PC-3 (cell line): ENCODE data around the gene SFMBT2. TPM values are rescaled to one million over a fixed set of nuclear protein-coding genes. Genes with fewer than 3 reads are reported as not detected.
"Not testable (repeated sequence)": the region's sequence is repeated elsewhere in the genome, so short reads cannot be mapped to it uniquely, and the experiment has no call there.

Experiments
- ATAC-seq: fragments of 200-7000 bp; cut with Tn5 transposase; 2 replicates; pipeline ENCODE4 v1.9.1; 2020; ENCODE audit warnings: mild to moderate bottlenecking, moderate library complexity
- BruUV-seq: library from RNA; stranded (reverse); fragments of 400-500 nt; replicated peaks from 2 replicates; lab custom pipeline; 2021; lab: Mats Ljungman, UMichigan
- CTCF ChIA-PET: fragments of 300-600 bp; sonication (Branson Sonifier 250); formaldehyde crosslinking; loops from one replicate; lab custom pipeline; 2022; ENCODE audit warnings: antibody characterized with exemption; lab: Charles Lee
- POLR2A ChIA-PET: fragments of 300-600 bp; sonication (Branson Sonifier 250); formaldehyde crosslinking; loops from one replicate; lab custom pipeline; 2022; ENCODE audit warnings: antibody characterized with exemption; ENCODE audit not compliant: unreplicated experiment; lab: Charles Lee
- DNase-seq: peaks from one replicate; pipeline ENCODE4 v3.0.0-alpha.2; 2015
- H2AFZ ChIP-seq: fragments of 300-600 bp; sonication (generic); 2 replicates; pipeline ENCODE4 v1.6.0; 2016; ENCODE audit warnings: antibody characterized with exemption, low read length
- H3F3A ChIP-seq: fragments of 300-600 bp; sonication (generic); one replicate; pipeline ENCODE4 v1.6.0; 2017; ENCODE audit warnings: antibody characterized with exemption, low read length, control low read depth, mild to moderate bottlenecking; ENCODE audit not compliant: unreplicated experiment
- H3K27ac ChIP-seq: fragments of 300-600 bp; sonication (generic); 2 replicates; pipeline ENCODE4 v1.5.1; 2016; ENCODE audit warnings: mild to moderate bottlenecking, low read length
- H3K27me3 ChIP-seq: fragments of 300-600 bp; sonication (generic); 2 replicates; pipeline ENCODE4 v1.6.1; 2016; ENCODE audit warnings: low read length, mixed read lengths
- H3K36me3 ChIP-seq: fragments of 300-600 bp; sonication (generic); 2 replicates; pipeline ENCODE4 v1.6.1; 2016; ENCODE audit warnings: low read depth, mixed run types, low read length, mixed read lengths
- H3K4me1 ChIP-seq: fragments of 300-600 bp; sonication (generic); 2 replicates; pipeline ENCODE4 v1.5.1; 2016; ENCODE audit warnings: low read length; ENCODE audit not compliant: insufficient read depth
- H3K4me2 ChIP-seq: fragments of 300-600 bp; sonication (generic); 2 replicates; pipeline ENCODE4 v1.6.0; 2016; ENCODE audit warnings: low read length
- H3K4me3 ChIP-seq: fragments of 300-600 bp; sonication (generic); 2 replicates; pipeline ENCODE4 v1.5.1; 2016; ENCODE audit warnings: mild to moderate bottlenecking, low read length, mixed read lengths
- H3K79me2 ChIP-seq: fragments of 300-600 bp; sonication (generic); 2 replicates; pipeline ENCODE4 v1.6.1; 2017; ENCODE audit warnings: low read length, mixed read lengths
- H3K9ac ChIP-seq: fragments of 300-600 bp; sonication (generic); 2 replicates; pipeline ENCODE4 v1.6.0; 2016; ENCODE audit warnings: mild to moderate bottlenecking, low read length
- H3K9me2 ChIP-seq: fragments of 300-600 bp; sonication (generic); replicated peaks from 2 replicates; pipeline ENCODE4 v1.6.1; 2016; ENCODE audit warnings: mixed run types, low read length, mixed read lengths
- H3K9me3 ChIP-seq: fragments of 300-600 bp; sonication (generic); 2 replicates; pipeline ENCODE4 v1.6.1; 2016; ENCODE audit warnings: low read length, mixed read lengths
- H4K20me1 ChIP-seq: fragments of 300-600 bp; sonication (generic); 2 replicates; pipeline ENCODE4 v1.6.1; 2016; ENCODE audit warnings: low read length, mixed read lengths
- EZH2 ChIP-seq: fragments of 300-600 bp; sonication (generic); IDR thresholded peaks from one replicate; pipeline ENCODE4 v1.6.1; 2017; ENCODE audit warnings: antibody characterized with exemption, mild to moderate bottlenecking, low read length; ENCODE audit not compliant: unreplicated experiment
- EZH2phosphoT487 ChIP-seq: fragments of 300-600 bp; sonication (generic); IDR thresholded peaks from 2 replicates; pipeline ENCODE4 v1.6.1; 2018; ENCODE audit warnings: mild to moderate bottlenecking, antibody characterized with exemption, low read length, borderline replicate concordance
- intact Hi-C: fragments of 100-400 bp; cut with micrococcal nuclease; formaldehyde crosslinking; loops from 2 replicates; pipeline ENCODE4 v1.9.0; 2023
- total RNA-seq: library from RNA; depleted of rRNA; stranded (reverse); fragments of >200 nt; gene quantifications from 2 replicates; pipeline ENCODE4 v1.2.3, GENCODE V29; 2014
- TF ChIP-seq, protein P1 (sequence below): fragments of 300-600 bp; sonication (generic); conservative IDR thresholded peaks from 2 replicates; pipeline ENCODE4 v1.5.1; 2017; ENCODE audit warnings: antibody characterized with exemption, low read depth, mild to moderate bottlenecking, low read length

The SFMBT2 gene
- total RNA-seq, 1 experiment from 2014 or later = 1.9 TPM

DNA sequence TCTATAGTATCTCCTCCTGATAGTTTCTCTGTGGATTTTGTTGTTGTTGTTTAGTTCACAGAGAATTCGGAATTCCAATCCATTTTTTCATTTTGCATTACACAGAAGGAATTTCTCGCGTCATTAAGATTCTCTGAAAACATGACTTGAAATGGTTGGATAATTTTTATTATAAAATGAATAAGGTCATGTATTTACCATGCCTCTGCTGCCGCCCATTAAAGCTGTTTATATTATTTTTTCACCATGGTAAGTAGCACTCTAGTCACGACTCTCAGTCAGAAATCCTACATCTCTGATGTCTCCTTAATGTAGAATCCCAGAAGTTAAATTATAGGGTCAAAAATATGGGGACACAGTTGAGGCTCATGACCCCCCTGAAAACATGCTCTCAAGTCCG, 19.1 kb downstream of the SFMBT2 start:
- H3K27ac ChIP-seq = no peak overlapping the region
- BruUV-seq = no TSS peak
- H3K9me2 ChIP-seq = no peaks in the 10 kb centered on the region
- ChIA-PET POLR2A (no interaction called here), CTCF (no interaction called here)
- H3K79me2 ChIP-seq = no peaks in the 10 kb centered on the region
- H3K4me1 ChIP-seq = no peaks in the 10 kb centered on the region
- no peaks in the 10 kb centered on the region for H4K20me1 ChIP-seq
- TF ChIP-seq EZH2phosphoT487 = no peak
- TF ChIP-seq, protein P1, sequence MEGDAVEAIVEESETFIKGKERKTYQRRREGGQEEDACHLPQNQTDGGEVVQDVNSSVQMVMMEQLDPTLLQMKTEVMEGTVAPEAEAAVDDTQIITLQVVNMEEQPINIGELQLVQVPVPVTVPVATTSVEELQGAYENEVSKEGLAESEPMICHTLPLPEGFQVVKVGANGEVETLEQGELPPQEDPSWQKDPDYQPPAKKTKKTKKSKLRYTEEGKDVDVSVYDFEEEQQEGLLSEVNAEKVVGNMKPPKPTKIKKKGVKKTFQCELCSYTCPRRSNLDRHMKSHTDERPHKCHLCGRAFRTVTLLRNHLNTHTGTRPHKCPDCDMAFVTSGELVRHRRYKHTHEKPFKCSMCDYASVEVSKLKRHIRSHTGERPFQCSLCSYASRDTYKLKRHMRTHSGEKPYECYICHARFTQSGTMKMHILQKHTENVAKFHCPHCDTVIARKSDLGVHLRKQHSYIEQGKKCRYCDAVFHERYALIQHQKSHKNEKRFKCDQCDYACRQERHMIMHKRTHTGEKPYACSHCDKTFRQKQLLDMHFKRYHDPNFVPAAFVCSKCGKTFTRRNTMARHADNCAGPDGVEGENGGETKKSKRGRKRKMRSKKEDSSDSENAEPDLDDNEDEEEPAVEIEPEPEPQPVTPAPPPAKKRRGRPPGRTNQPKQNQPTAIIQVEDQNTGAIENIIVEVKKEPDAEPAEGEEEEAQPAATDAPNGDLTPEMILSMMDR = no peak
- no peak for TF ChIP-seq EZH2
- ATAC-seq (no peak), DNase-seq (no peak)
- H3K27me3 ChIP-seq = no peaks in the 10 kb centered on the region
- H2AFZ ChIP-seq = no peak overlapping the region
- intact Hi-C loops = no loop called here
- no peaks in the 10 kb centered on the region for H3K36me3 ChIP-seq
- H3K9ac ChIP-seq = no peak overlapping the region
- H3K4me2 ChIP-seq = no peak overlapping the region
- no peaks in the 10 kb centered on the region for H3F3A ChIP-seq
- H3K4me3 ChIP-seq = no peak overlapping the region
- no peaks in the 10 kb centered on the region for H3K9me3 ChIP-seq

GRCh38 chr10:7390689-7391110, 20.1 kb downstream of the SFMBT2 start:
- H3K27me3 ChIP-seq, DNase-seq, H3K9me3 ChIP-seq, H3F3A ChIP-seq, CTCF ChIA-PET, H4K20me1 ChIP-seq, H3K4me1 ChIP-seq, H3K4me3 ChIP-seq, H3K79me2 ChIP-seq, H3K36me3 ChIP-seq, H2AFZ ChIP-seq, H3K9me2 ChIP-seq, H3K9ac ChIP-seq, H3K27ac ChIP-seq, BruUV-seq, H3K4me2 ChIP-seq, ATAC-seq, POLR2A ChIA-PET, intact Hi-C loops: not testable (repeated sequence)

- TF ChIP-seq EZH2 (no peak), EZH2phosphoT487 (no peak)
- TF ChIP-seq, protein P1 = no peak
- H3K9me3 ChIP-seq = no peaks in the 10 kb centered on the region
- peaks cover 5% of the 10 kb centered on the region; the same call in 1 of the 2 replicates for H3K4me1 ChIP-seq
- no peaks in the 10 kb centered on the region for H4K20me1 ChIP-seq
- H3K36me3 ChIP-seq = no peaks in the 10 kb centered on the region
- ATAC-seq = no peak
- no peak overlapping the region for H3K27ac ChIP-seq
- no TSS peak for BruUV-seq
- no peaks in the 10 kb centered on the region for H3F3A ChIP-seq
- intact Hi-C loops = no loop called here
- no peak overlapping the region for H2AFZ ChIP-seq
- CTCF ChIA-PET = no interaction called here
- H3K9me2 ChIP-seq = no peaks in the 10 kb centered on the region
- no peaks in the 10 kb centered on the region for H3K27me3 ChIP-seq
- no peak overlapping the region for H3K9ac ChIP-seq
- DNase-seq = no peak
- POLR2A ChIA-PET = no interaction called here
- no peaks in the 10 kb centered on the region for H3K79me2 ChIP-seq
- no peak overlapping the region for H3K4me3 ChIP-seq
- no peak overlapping the region for H3K4me2 ChIP-seq
Observed at GRCh38 chr10:7389844-7390243, 21.0 kb downstream of the SFMBT2 start.
